ENCODE measurements around the gene CLPTM1.

- TF ChIP-seq, protein P1, sequence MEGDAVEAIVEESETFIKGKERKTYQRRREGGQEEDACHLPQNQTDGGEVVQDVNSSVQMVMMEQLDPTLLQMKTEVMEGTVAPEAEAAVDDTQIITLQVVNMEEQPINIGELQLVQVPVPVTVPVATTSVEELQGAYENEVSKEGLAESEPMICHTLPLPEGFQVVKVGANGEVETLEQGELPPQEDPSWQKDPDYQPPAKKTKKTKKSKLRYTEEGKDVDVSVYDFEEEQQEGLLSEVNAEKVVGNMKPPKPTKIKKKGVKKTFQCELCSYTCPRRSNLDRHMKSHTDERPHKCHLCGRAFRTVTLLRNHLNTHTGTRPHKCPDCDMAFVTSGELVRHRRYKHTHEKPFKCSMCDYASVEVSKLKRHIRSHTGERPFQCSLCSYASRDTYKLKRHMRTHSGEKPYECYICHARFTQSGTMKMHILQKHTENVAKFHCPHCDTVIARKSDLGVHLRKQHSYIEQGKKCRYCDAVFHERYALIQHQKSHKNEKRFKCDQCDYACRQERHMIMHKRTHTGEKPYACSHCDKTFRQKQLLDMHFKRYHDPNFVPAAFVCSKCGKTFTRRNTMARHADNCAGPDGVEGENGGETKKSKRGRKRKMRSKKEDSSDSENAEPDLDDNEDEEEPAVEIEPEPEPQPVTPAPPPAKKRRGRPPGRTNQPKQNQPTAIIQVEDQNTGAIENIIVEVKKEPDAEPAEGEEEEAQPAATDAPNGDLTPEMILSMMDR (IDR thresholded peaks at IDR 0.05; ENCODE audit: low read length), result no peak
- TF ChIP-seq EZH2 (IDR thresholded peaks at IDR 0.05; ENCODE audit: borderline replicate concordance, low read length), result no peak
Observed at GRCh38 chr19:44948237-44948636, 6.9 kb upstream of the CLPTM1 start.

Measured in OCI-LY1 (cell line).